ENCODE results near the gene SUSD4.
"Not testable (repeated sequence)": the region's sequence is repeated elsewhere in the genome, so short reads cannot be mapped to it uniquely, and the experiment has no call there.

SUSD4 gene

DNA sequence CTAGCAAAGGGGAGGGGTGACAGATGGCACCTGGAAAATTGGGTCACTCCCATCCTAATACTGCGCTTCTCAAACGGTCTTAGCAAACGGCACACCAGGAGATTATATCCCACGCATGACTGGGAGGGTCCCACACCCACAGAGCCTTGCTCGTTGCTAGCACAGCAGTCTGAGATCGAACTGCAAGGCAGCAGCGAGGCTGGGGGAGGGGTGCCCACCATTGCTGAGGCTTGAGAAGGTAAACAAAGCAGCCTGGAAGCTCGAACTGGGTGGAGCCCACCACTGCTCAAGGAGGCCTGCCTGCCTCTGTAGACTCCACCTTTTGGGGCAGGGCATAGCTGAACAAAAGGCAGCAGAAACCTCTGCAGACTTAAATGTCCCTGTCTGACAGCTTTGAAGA, 85.7 kb downstream of the SUSD4 start:
- not testable (repeated sequence) for H3K9ac ChIP-seq (ENCODE audit: low read depth in 1 of 2, low read length in 2 of 2); H3K27ac ChIP-seq (ENCODE audit: low read depth, low read length); H3K4me3 ChIP-seq (ENCODE audit: low read depth in 1 of 2, low read length in 2 of 2); H3K27me3 ChIP-seq (ENCODE audit: control insufficient read depth in 1 of 2, insufficient read depth in 2 of 2, low read length in 2 of 2); H3K36me3 ChIP-seq (ENCODE audit: control insufficient read depth in 1 of 2, insufficient read depth in 2 of 2, low read length in 2 of 2); H3K4me1 ChIP-seq (ENCODE audit: control insufficient read depth in 1 of 2, insufficient read depth in 2 of 2, low read length in 2 of 2); H3K9me3 ChIP-seq (ENCODE audit: control insufficient read depth in 1 of 2, low read length in 2 of 2)

GRCh38 chr1:223276029-223276428, 87.9 kb downstream of the SUSD4 start:
- Histone ChIP-seq H3K9me3 (ENCODE audit: control insufficient read depth in 1 of 2, low read length in 2 of 2) (no peaks in the 10 kb centered on the region), H3K4me3 (ENCODE audit: low read depth in 1 of 2, low read length in 2 of 2) (no peak overlapping the region), H3K36me3 (ENCODE audit: control insufficient read depth in 1 of 2, insufficient read depth in 2 of 2, low read length in 2 of 2) (no peaks in the 10 kb centered on the region), H3K27ac (ENCODE audit: low read depth, low read length) (no peak overlapping the region), H3K9ac (ENCODE audit: low read depth in 1 of 2, low read length in 2 of 2) (no peak overlapping the region), H3K4me1 (ENCODE audit: control insufficient read depth in 1 of 2, insufficient read depth in 2 of 2, low read length in 2 of 2) (no peaks in the 10 kb centered on the region), H3K27me3 (ENCODE audit: control insufficient read depth in 1 of 2, insufficient read depth in 2 of 2, low read length in 2 of 2) (no peaks in the 10 kb centered on the region)

DNA sequence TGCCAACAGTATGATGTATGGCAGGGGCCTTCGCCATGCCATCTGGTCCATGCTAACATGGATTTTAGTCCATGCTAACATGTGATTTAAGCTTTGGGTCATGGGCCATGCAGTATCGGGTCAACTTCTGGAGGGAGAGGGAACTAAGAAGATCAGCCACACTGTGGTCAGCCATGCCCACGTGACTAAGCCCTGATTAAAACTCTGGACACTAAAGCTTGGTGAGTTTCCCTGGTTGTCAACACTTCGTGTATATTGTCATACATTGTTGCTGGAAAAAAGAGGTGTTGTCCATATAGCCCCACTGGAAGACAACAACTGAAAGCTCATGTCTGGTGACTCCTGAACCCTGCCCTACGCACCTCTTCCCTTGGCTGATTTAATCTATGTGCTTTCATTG, 90.5 kb downstream of the SUSD4 start:
- Histone ChIP-seq H3K9me3 (ENCODE audit: control insufficient read depth in 1 of 2, low read length in 2 of 2) (no peaks in the 10 kb centered on the region), H3K9ac (ENCODE audit: low read depth in 1 of 2, low read length in 2 of 2) (no peak overlapping the region), H3K4me3 (ENCODE audit: low read depth in 1 of 2, low read length in 2 of 2) (no peak overlapping the region), H3K4me1 (ENCODE audit: control insufficient read depth in 1 of 2, insufficient read depth in 2 of 2, low read length in 2 of 2) (peaks cover 0 to 7% of the 10 kb centered on the region in 2 donors), H3K36me3 (ENCODE audit: control insufficient read depth in 1 of 2, insufficient read depth in 2 of 2, low read length in 2 of 2) (no peaks in the 10 kb centered on the region), H3K27ac (ENCODE audit: low read depth, low read length) (no peak overlapping the region), H3K27me3 (ENCODE audit: control insufficient read depth in 1 of 2, insufficient read depth in 2 of 2, low read length in 2 of 2) (no peaks in the 10 kb centered on the region)

GRCh38 chr1:223271085-223271781, 92.7 kb downstream of the SUSD4 start:
- H3K4me3 ChIP-seq (ENCODE audit: low read depth in 1 of 2, low read length in 2 of 2): no peak overlapping the region
- no peak overlapping the region for H3K9ac ChIP-seq (ENCODE audit: low read depth in 1 of 2, low read length in 2 of 2)
- no peaks in the 10 kb centered on the region for H3K9me3 ChIP-seq (ENCODE audit: control insufficient read depth in 1 of 2, low read length in 2 of 2)

GRCh38 chr1:223270155-223270554, 93.8 kb downstream of the SUSD4 start:
- Histone ChIP-seq H3K27ac (ENCODE audit: low read depth, low read length) (no peak overlapping the region), H3K36me3 (ENCODE audit: control insufficient read depth in 1 of 2, insufficient read depth in 2 of 2, low read length in 2 of 2) (no peaks in the 10 kb centered on the region), H3K9me3 (ENCODE audit: control insufficient read depth in 1 of 2, low read length in 2 of 2) (no peaks in the 10 kb centered on the region), H3K9ac (ENCODE audit: low read depth in 1 of 2, low read length in 2 of 2) (no peak overlapping the region), H3K27me3 (ENCODE audit: control insufficient read depth in 1 of 2, insufficient read depth in 2 of 2, low read length in 2 of 2) (no peaks in the 10 kb centered on the region), H3K4me3 (ENCODE audit: low read depth in 1 of 2, low read length in 2 of 2) (no peak overlapping the region), H3K4me1 (ENCODE audit: control insufficient read depth in 1 of 2, insufficient read depth in 2 of 2, low read length in 2 of 2) (peaks cover 0 to 7% of the 10 kb centered on the region in 2 donors)

More at GRCh38 chr1:223271085-223271781, 92.7 kb downstream of the SUSD4 start:
- Histone ChIP-seq H3K27ac (ENCODE audit: low read depth, low read length) (no peak overlapping the region), H3K36me3 (ENCODE audit: control insufficient read depth in 1 of 2, insufficient read depth in 2 of 2, low read length in 2 of 2) (no peaks in the 10 kb centered on the region), H3K27me3 (ENCODE audit: control insufficient read depth in 1 of 2, insufficient read depth in 2 of 2, low read length in 2 of 2) (no peaks in the 10 kb centered on the region), H3K4me1 (ENCODE audit: control insufficient read depth in 1 of 2, insufficient read depth in 2 of 2, low read length in 2 of 2) (peaks cover 0 to 7% of the 10 kb centered on the region in 2 donors)

- Histone ChIP-seq H3K4me1 (ENCODE audit: control insufficient read depth in 1 of 2, insufficient read depth in 2 of 2, low read length in 2 of 2) (peaks cover 0 to 7% of the 10 kb centered on the region in 2 donors), H3K4me3 (ENCODE audit: low read depth in 1 of 2, low read length in 2 of 2) (no peak overlapping the region), H3K36me3 (ENCODE audit: control insufficient read depth in 1 of 2, insufficient read depth in 2 of 2, low read length in 2 of 2) (no peaks in the 10 kb centered on the region), H3K27me3 (ENCODE audit: control insufficient read depth in 1 of 2, insufficient read depth in 2 of 2, low read length in 2 of 2) (peaks cover 0 to 5% of the 10 kb centered on the region in 2 donors), H3K9me3 (ENCODE audit: control insufficient read depth in 1 of 2, low read length in 2 of 2) (no peaks in the 10 kb centered on the region), H3K9ac (ENCODE audit: low read depth in 1 of 2, low read length in 2 of 2) (no peak overlapping the region), H3K27ac (ENCODE audit: low read depth, low read length) (no peak overlapping the region)
Observed at GRCh38 chr1:223269006-223269405, 95.0 kb downstream of the SUSD4 start.

- Histone ChIP-seq H3K9me3 (ENCODE audit: control insufficient read depth in 1 of 2, low read length in 2 of 2) (no peaks in the 10 kb centered on the region), H3K4me3 (ENCODE audit: low read depth in 1 of 2, low read length in 2 of 2) (no peak overlapping the region), H3K27me3 (ENCODE audit: control insufficient read depth in 1 of 2, insufficient read depth in 2 of 2, low read length in 2 of 2) (peaks cover 0 to 5% of the 10 kb centered on the region in 2 donors), H3K27ac (ENCODE audit: low read depth, low read length) (no peak overlapping the region), H3K9ac (ENCODE audit: low read depth in 1 of 2, low read length in 2 of 2) (no peak overlapping the region), H3K36me3 (ENCODE audit: control insufficient read depth in 1 of 2, insufficient read depth in 2 of 2, low read length in 2 of 2) (no peaks in the 10 kb centered on the region), H3K4me1 (ENCODE audit: control insufficient read depth in 1 of 2, insufficient read depth in 2 of 2, low read length in 2 of 2) (peaks cover 0 to 7% of the 10 kb centered on the region in 2 donors)
Observed at GRCh38 chr1:223266632-223267172, 97.3 kb downstream of the SUSD4 start.

DNA sequence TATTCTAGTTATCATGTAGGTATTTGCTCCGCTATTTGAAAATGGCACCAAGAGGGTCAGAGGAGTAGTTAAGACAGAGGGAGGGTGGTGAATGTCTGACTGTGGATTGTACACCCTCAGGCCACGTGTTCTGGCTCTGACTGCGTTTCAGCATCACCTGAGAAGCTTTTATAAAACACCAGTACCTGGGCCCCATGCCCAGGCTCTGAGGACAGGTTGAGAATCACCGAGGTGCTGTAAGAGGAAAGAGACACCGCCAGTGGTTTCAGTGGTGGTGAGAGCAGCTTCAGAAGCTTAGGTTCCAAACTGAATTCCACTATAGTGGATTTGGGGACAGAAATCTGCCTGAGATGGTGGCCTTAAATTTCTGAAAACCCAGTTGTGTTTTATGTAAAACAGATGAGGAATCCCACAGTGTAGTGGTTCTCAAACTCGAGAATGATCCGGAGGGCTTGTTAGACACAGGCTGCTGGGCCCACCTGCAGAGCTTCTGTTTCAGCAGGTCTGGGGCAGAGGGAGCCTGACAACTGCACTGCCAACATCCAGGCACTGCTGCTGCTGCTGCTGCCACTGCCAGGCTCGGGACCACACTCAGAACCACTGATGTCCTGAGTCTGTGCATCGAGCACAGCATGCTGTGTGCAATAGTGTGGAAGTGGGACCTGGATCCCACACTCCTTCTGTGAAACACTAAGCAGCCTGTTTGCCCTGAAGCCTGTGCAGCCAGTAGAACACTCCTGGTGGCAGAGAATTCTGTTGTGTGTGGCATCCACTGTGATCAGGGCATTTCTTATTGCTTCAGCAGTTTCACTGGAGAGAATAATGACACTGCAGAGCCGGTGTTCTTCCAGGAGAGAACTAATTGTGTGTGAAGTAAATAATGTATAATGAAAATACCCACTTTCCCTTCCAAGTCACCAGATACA, 98.7 kb downstream of the SUSD4 start:
- Histone ChIP-seq H3K9me3 (ENCODE audit: control insufficient read depth in 1 of 2, low read length in 2 of 2) (no peaks in the 10 kb centered on the region), H3K4me3 (ENCODE audit: low read depth in 1 of 2, low read length in 2 of 2) (no peak overlapping the region), H3K36me3 (ENCODE audit: control insufficient read depth in 1 of 2, insufficient read depth in 2 of 2, low read length in 2 of 2) (no peaks in the 10 kb centered on the region), H3K9ac (ENCODE audit: low read depth in 1 of 2, low read length in 2 of 2) (no peak overlapping the region), H3K27ac (ENCODE audit: low read depth, low read length) (no peak overlapping the region), H3K4me1 (ENCODE audit: control insufficient read depth in 1 of 2, insufficient read depth in 2 of 2, low read length in 2 of 2) (peaks cover 0 to 7% of the 10 kb centered on the region in 2 donors), H3K27me3 (ENCODE audit: control insufficient read depth in 1 of 2, insufficient read depth in 2 of 2, low read length in 2 of 2) (peaks cover 0 to 5% of the 10 kb centered on the region in 2 donors)

DNA sequence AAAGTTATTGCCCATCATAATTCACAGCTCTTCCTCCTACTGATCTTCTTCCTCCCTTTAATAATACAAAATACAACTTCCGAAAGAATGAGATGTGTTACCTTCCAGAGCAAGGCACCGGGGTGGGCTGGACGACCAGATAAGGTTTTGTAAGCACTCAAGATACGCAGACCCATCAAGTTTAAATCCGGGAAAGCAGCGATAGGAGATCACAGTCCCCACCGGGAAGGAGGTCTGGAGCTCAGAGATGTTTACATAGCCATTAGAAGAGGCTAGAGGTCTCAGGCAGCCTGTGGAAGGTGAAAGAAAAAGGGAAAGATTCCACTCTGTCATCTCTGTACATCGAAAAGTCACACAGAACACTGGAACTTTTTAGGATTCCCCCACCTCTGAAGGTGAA, 99.4 kb downstream of the SUSD4 start:
- H3K27ac ChIP-seq (ENCODE audit: low read depth, low read length): no peak overlapping the region
- H3K4me3 ChIP-seq (ENCODE audit: low read depth in 1 of 2, low read length in 2 of 2): no peak overlapping the region
- H3K9me3 ChIP-seq (ENCODE audit: control insufficient read depth in 1 of 2, low read length in 2 of 2): no peaks in the 10 kb centered on the region
- no peak overlapping the region for H3K9ac ChIP-seq (ENCODE audit: low read depth in 1 of 2, low read length in 2 of 2)
- H3K27me3 ChIP-seq (ENCODE audit: control insufficient read depth in 1 of 2, insufficient read depth in 2 of 2, low read length in 2 of 2): peaks cover 0 to 5% of the 10 kb centered on the region in 2 donors
- peaks cover 0 to 7% of the 10 kb centered on the region in 2 donors for H3K4me1 ChIP-seq (ENCODE audit: control insufficient read depth in 1 of 2, insufficient read depth in 2 of 2, low read length in 2 of 2)
- H3K36me3 ChIP-seq (ENCODE audit: control insufficient read depth in 1 of 2, insufficient read depth in 2 of 2, low read length in 2 of 2): no peaks in the 10 kb centered on the region

- Histone ChIP-seq H3K9ac (ENCODE audit: low read depth in 1 of 2, low read length in 2 of 2) (no peak overlapping the region), H3K9me3 (ENCODE audit: control insufficient read depth in 1 of 2, low read length in 2 of 2) (no peaks in the 10 kb centered on the region), H3K4me1 (ENCODE audit: control insufficient read depth in 1 of 2, insufficient read depth in 2 of 2, low read length in 2 of 2) (no peaks in the 10 kb centered on the region), H3K27me3 (ENCODE audit: control insufficient read depth in 1 of 2, insufficient read depth in 2 of 2, low read length in 2 of 2) (peaks cover 0 to 5% of the 10 kb centered on the region in 2 donors), H3K27ac (ENCODE audit: low read depth, low read length) (no peak overlapping the region), H3K4me3 (ENCODE audit: low read depth in 1 of 2, low read length in 2 of 2) (no peak overlapping the region), H3K36me3 (ENCODE audit: control insufficient read depth in 1 of 2, insufficient read depth in 2 of 2, low read length in 2 of 2) (no peaks in the 10 kb centered on the region)
Observed at GRCh38 chr1:223261914-223262313, 102.1 kb downstream of the SUSD4 start.
